Liver (tissue), 9 donors: ENCODE results near the gene MOB3B. TPM values are rescaled to one million over a fixed set of nuclear protein-coding genes. Genes with fewer than 3 reads are reported as not detected.

ENCODE experiments used
- DNase-seq: peaks from one replicate; pipeline ENCODE4 v3.0.0-alpha.2; 2017; ENCODE audit warnings: low spot score
- H3K27ac ChIP-seq, 2 donors: one replicate each; pipeline ENCODE4 v1.7.0; 2013; ENCODE audit warnings: inconsistent platforms in 2 of 2, low read length in 2 of 2, control low read depth in 1 of 2, low read depth in 1 of 2, mild to moderate bottlenecking in 1 of 2
- H3K27me3 ChIP-seq, 4 donors: one replicate each; pipeline versions ENCODE4 v1.6.1 to v1.7.0; 2013; ENCODE audit warnings: low read length in 3 of 4, inconsistent platforms in 1 of 4, mild to moderate bottlenecking in 1 of 4, moderate library complexity in 1 of 4; ENCODE audit not compliant: control insufficient read depth in 4 of 4, insufficient read depth in 4 of 4
- H3K36me3 ChIP-seq, 4 donors: one replicate each; pipeline versions ENCODE4 v1.6.1 to v1.7.0; 2013; ENCODE audit warnings: low read length in 3 of 4, mild to moderate bottlenecking in 3 of 4, low read depth in 1 of 4, moderate library complexity in 1 of 4; ENCODE audit not compliant: control insufficient read depth in 4 of 4, insufficient read depth in 3 of 4
- H3K4me1 ChIP-seq, 4 donors: one replicate each; pipeline versions ENCODE4 v1.6.1 to v1.7.0; 2013; ENCODE audit warnings: low read length in 3 of 4, mild to moderate bottlenecking in 3 of 4, moderate library complexity in 1 of 4; ENCODE audit not compliant: control insufficient read depth in 4 of 4, insufficient read depth in 4 of 4
- H3K4me3 ChIP-seq, 3 donors: one replicate each; pipeline versions ENCODE4 v1.6.1 to v1.7.0; 2013; ENCODE audit warnings: low read length in 3 of 3, control low read depth in 1 of 3, low read depth in 1 of 3, mild to moderate bottlenecking in 1 of 3
- H3K9ac ChIP-seq, 2 donors: one replicate each; pipeline ENCODE4 v1.7.0; 2013; ENCODE audit warnings: low read length in 2 of 2, mild to moderate bottlenecking in 2 of 2, moderate library complexity in 2 of 2, control low read depth in 1 of 2, low read depth in 1 of 2
- H3K9me3 ChIP-seq, 4 donors: one replicate each; pipeline versions ENCODE4 v1.6.1 to v1.7.0; 2013; ENCODE audit warnings: low read length in 3 of 4; ENCODE audit not compliant: control insufficient read depth in 4 of 4
- CTCF ChIP-seq: fragments of 150-350 bp; IDR thresholded peaks from 2 replicates; pipeline ENCODE4 v1.5.1; 2017; ENCODE audit warnings: improper control_type of control experiment, low read depth, low read length; ENCODE audit not compliant: missing input control
- EGR1 ChIP-seq, 2 donors: IDR thresholded peaks; 2 replicates each; pipeline ENCODE4 v1.6.1; 2016 to 2018; ENCODE audit warnings: antibody characterized with exemption in 2 of 2, low read depth in 2 of 2
- FOXA1 ChIP-seq: IDR thresholded peaks from 2 replicates; pipeline ENCODE4 v1.6.1; 2016; ENCODE audit warnings: antibody characterized with exemption
- FOXA2 ChIP-seq: IDR thresholded peaks from 2 replicates; pipeline ENCODE4 v1.6.1; 2016; ENCODE audit warnings: antibody characterized with exemption
- HNF4G ChIP-seq: IDR thresholded peaks from 2 replicates; pipeline ENCODE4 v1.6.1; 2016; ENCODE audit warnings: antibody characterized with exemption
- JUND ChIP-seq, 2 donors: IDR thresholded peaks; 2 replicates each; pipeline ENCODE4 v1.6.1; 2016; ENCODE audit warnings: antibody characterized with exemption in 2 of 2
- NR2F2 ChIP-seq: IDR thresholded peaks from 2 replicates; pipeline ENCODE4 v1.6.1; 2016; ENCODE audit warnings: antibody characterized with exemption
- RAD21 ChIP-seq, 2 donors: IDR thresholded peaks; 2 replicates each; pipeline ENCODE4 v1.6.1; 2016; ENCODE audit warnings: antibody characterized with exemption in 2 of 2, mild to moderate bottlenecking in 2 of 2
- RXRA ChIP-seq, 2 donors: IDR thresholded peaks; 2 replicates each; pipeline ENCODE4 v1.6.1; 2017 to 2018; ENCODE audit warnings: antibody characterized with exemption in 2 of 2, mild to moderate bottlenecking in 1 of 2
- TAF1 ChIP-seq: conservative IDR thresholded peaks from 2 replicates; pipeline ENCODE4 v1.6.1; 2016; ENCODE audit warnings: antibody characterized with exemption, mild to moderate bottlenecking
- YY1 ChIP-seq: IDR thresholded peaks from 2 replicates; pipeline ENCODE4 v1.6.1; 2016; ENCODE audit warnings: antibody characterized with exemption, mild to moderate bottlenecking
- WGBS: extraction: QIAGEN DNeasy Blood & Tissue Kit; methylation state at CpG from one replicate; pipeline ENCODE4 v1.1.7; 2013; 5-methylcytosine and 5-hydroxymethylcytosine counted together
- polyA plus RNA-seq, 2 donors: library from polyadenylated mRNA; stranded (reverse) in 1 of 2; unstranded in 1 of 2; fragments of 200-250 nt in 1 of 2; fragments of >200 nt in 1 of 2; fragmentation: Nextera tagmentation in 1 of 2; extraction: Ambion mirVana in 1 of 2; gene quantifications; one replicate each; pipeline versions ENCODE4 v1.2.1 to v1.2.3, GENCODE V29; 2013 to 2015
- total RNA-seq, 2 donors: library from RNA; depleted of rRNA; stranded (reverse); fragments of >200 nt; gene quantifications; one replicate each; pipeline ENCODE4 v1.2.3, GENCODE V29; 2014
- TF ChIP-seq, protein P1 (sequence below): IDR thresholded peaks from 2 replicates; pipeline ENCODE4 v1.6.1; 2016; ENCODE audit warnings: antibody characterized with exemption
- TF ChIP-seq, protein P2 (sequence below): IDR thresholded peaks from 2 replicates; pipeline ENCODE4 v1.6.1; 2016; ENCODE audit warnings: antibody characterized with exemption
- donor health status: healthy.
- donor health status: healthy.
- donor health status: healthy.
- donor health status: healthy.
- donor health status: healthy.

The MOB3B gene
- total and polyA plus RNA-seq, 4 donors = 0.36 to 1.1 (median 0.76) TPM

DNA sequence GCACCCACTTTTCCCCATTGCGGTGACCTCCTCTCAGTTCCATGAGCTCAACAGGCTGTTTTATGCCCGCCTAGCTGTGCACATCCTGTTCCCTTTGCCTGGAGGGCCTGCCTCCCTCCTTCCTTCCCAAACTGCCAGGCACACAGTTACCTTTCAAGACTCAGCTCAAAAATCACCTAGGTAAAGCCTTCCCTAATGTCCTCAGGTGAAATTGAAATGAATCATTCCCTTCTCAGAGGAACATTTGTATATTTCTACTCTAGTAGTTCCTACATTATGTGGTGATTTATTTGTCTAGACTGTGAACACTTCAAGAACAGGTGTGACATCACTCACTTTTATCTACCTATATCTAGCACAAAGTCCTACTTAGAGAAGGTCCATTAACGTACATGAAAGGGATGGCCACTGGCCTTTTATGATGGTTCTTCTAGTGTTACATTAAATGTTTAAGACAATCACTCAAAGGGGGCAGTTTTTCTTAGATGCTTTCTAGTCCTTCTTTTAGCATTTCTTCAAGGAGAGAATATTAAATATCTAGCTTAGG is 129.2 kb downstream of the MOB3B start:
- Histone ChIP-seq H3K36me3 (no peaks in the 10 kb centered on the region), H3K4me1 (no peaks in the 10 kb centered on the region), H3K27me3 (no peaks in the 10 kb centered on the region), H3K9me3 (no peaks in the 10 kb centered on the region), H3K27ac (no peak overlapping the region), H3K9ac (no peak overlapping the region), H3K4me3 (no peak overlapping the region)
- no peak for TF ChIP-seq FOXA2
- 95% methylated on average over 3 of the region's 3 CpGs for WGBS
- no peak for DNase-seq

DNA sequence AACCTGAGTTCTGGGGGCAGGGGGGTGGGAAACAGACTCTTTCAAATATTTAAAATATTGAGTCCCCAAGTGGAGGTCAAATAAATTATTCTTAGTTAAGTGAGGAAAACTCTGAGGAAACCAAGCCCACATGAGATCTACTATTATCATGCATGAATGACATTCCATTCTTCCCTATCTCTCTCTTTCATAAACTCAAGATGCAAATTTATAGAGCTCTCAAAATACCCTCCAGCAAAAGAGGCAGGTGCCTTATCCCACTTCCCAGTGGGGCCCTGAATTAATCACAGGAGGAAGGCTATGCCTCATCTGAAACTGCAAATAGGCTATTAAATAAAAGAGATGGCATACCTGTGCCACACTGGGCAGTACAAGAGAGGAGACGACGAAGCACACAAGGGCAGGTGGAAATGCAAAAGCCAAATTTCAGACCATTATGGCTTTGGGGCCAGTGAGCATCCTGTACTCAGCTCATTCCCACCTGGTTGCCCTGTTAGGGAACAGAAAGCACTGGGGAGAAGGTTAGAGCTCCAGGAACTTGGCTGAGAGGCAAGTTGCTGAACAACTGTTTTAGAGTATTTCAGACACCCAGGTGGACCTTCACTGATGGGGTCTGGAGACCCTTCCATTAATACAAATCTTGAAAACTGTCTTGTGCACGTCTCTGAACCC is 130.5 kb downstream of the MOB3B start:
- H3K9ac ChIP-seq = no peak overlapping the region
- TF ChIP-seq CTCF = no peak
- no peak for TF ChIP-seq YY1
- TF ChIP-seq, protein P1, sequence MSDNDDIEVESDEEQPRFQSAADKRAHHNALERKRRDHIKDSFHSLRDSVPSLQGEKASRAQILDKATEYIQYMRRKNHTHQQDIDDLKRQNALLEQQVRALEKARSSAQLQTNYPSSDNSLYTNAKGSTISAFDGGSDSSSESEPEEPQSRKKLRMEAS = no peak
- 95% methylated on average over 3 of the region's 3 CpGs for WGBS
- no peaks in the 10 kb centered on the region for H3K36me3 ChIP-seq
- H3K27ac ChIP-seq = no peak overlapping the region
- DNase-seq = no peak
- no peaks in the 10 kb centered on the region for H3K9me3 ChIP-seq
- no peak overlapping the region for H3K4me3 ChIP-seq
- peaks cover 0 to 4% (median 2%) of the 10 kb centered on the region in 4 donors for H3K4me1 ChIP-seq
- H3K27me3 ChIP-seq = no peaks in the 10 kb centered on the region

GRCh38 chr9:27396495-27396894 is 133.1 kb downstream of the MOB3B start:
- H3K9ac ChIP-seq = no peak overlapping the region
- peaks cover 0 to 6% (median 2%) of the 10 kb centered on the region in 4 donors for H3K4me1 ChIP-seq
- H3K27me3 ChIP-seq = no peaks in the 10 kb centered on the region
- TF ChIP-seq JUND (IDR thresholded peaks at IDR 0.05) (no peak), EGR1 (IDR thresholded peaks at IDR 0.05; ENCODE audit: low read depth in 2 of 2) (no peak), RXRA (IDR thresholded peaks at IDR 0.05) (no peak), CTCF (no peak), YY1 (no peak)
- 95% methylated on average over 2 of the region's 2 CpGs for WGBS
- no peaks in the 10 kb centered on the region for H3K36me3 ChIP-seq
- no peaks in the 10 kb centered on the region for H3K9me3 ChIP-seq
- H3K27ac ChIP-seq = no peak overlapping the region
- H3K4me3 ChIP-seq = no peak overlapping the region
- no peak for DNase-seq

DNA sequence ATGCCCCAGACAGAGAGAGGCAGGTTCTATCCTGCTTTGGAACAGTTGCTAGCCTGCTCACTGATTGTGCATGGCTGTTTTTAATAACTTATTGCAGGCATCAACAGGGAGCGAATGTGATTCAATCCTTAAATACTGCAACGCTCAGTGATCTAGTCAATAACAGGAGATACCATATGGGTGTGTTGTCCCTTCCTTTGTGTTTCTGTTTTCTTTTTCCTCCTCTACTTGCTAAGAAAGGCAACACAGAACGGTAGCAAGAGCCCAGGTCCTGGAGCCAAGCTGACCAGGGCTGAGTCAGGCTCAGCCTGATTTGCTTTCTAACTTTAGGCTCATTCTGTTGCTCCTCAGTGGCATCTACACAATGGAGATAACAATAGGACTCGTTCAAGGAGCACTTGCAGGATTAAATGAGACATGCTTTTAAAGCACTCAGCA is 134.1 kb downstream of the MOB3B start:
- 87% methylated on average over 4 of the region's 4 CpGs for WGBS
- H3K9ac ChIP-seq = no peak overlapping the region
- no peak overlapping the region for H3K27ac ChIP-seq
- no peak for DNase-seq
- H3K27me3 ChIP-seq = no peaks in the 10 kb centered on the region
- H3K4me3 ChIP-seq = no peak overlapping the region
- H3K36me3 ChIP-seq = no peaks in the 10 kb centered on the region
- H3K4me1 ChIP-seq = peaks cover 0 to 6% (median 2%) of the 10 kb centered on the region in 4 donors
- H3K9me3 ChIP-seq = no peaks in the 10 kb centered on the region
- TF ChIP-seq TAF1 (no peak), HNF4G (no peak), FOXA1 (no peak), CTCF (no peak), RAD21 (IDR thresholded peaks at IDR 0.05) (no peak), FOXA2 (no peak), JUND (IDR thresholded peaks at IDR 0.05) (no peak), EGR1 (IDR thresholded peaks at IDR 0.05; ENCODE audit: low read depth in 2 of 2) (no peak), NR2F2 (no peak), YY1 (no peak)
- TF ChIP-seq, protein P2, sequence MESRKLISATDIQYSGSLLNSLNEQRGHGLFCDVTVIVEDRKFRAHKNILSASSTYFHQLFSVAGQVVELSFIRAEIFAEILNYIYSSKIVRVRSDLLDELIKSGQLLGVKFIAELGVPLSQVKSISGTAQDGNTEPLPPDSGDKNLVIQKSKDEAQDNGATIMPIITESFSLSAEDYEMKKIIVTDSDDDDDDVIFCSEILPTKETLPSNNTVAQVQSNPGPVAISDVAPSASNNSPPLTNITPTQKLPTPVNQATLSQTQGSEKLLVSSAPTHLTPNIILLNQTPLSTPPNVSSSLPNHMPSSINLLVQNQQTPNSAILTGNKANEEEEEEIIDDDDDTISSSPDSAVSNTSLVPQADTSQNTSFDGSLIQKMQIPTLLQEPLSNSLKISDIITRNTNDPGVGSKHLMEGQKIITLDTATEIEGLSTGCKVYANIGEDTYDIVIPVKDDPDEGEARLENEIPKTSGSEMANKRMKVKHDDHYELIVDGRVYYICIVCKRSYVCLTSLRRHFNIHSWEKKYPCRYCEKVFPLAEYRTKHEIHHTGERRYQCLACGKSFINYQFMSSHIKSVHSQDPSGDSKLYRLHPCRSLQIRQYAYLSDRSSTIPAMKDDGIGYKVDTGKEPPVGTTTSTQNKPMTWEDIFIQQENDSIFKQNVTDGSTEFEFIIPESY = no peak
